ENCODE results near the gene PTHLH. TPM values are rescaled to one million over a fixed set of nuclear protein-coding genes. Genes with fewer than 3 reads are reported as not detected.

The PTHLH gene
- total RNA-seq, 1 donor, result 4.3 TPM

DNA sequence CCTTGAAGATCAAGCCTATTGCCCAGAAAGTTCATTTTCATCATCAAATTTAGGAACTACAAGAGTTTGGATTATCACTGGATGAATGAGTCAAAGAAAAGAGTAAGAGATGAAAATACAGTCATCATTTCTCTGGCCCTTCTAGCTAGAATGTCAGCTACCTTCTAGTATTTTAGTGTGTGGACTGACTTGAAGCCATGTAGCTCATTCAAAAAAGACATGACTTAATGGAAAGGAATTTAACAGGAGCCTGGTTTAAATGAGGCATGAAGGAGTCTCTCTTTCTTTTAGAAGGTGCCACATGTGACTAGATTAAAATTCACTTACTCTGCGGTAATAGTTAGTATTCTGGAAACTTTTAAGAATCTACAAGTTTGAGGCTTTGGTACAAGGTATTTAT, 7.1 kb downstream of the PTHLH start:
- no peak for TF ChIP-seq CTCF (IDR thresholded peaks at IDR 0.05; ENCODE audit: insufficient read depth, low read length)
- peak; percentile 57 for DNase-seq (ENCODE audit: low read depth)
- H3K4me3 ChIP-seq (ENCODE audit: low read depth, low read length), result no peak overlapping the region

DNA sequence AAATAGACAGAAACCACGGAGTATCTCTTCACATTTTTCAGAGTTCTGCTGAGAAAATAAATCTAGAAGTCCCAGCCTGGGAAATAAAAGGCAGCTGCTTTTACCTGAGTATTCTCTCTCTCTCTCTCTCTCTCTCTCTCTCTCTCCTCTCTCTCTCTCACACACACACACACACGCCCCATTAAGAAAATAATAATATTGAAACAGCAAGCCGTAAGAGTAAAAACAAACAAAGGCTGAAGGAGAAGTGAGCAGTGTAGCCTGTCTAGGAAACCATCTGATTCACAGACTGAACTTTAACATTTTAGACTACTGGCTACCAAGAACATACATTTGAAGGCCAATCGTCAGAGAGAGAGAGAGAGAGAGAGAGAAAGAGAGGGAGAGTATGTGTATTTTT, 8.4 kb downstream of the PTHLH start:
- no peak for TF ChIP-seq CTCF (IDR thresholded peaks at IDR 0.05; ENCODE audit: insufficient read depth, low read length)
- no peak for DNase-seq (ENCODE audit: low read depth)
- H3K4me3 ChIP-seq (ENCODE audit: low read depth, low read length), result no peak overlapping the region

DNA sequence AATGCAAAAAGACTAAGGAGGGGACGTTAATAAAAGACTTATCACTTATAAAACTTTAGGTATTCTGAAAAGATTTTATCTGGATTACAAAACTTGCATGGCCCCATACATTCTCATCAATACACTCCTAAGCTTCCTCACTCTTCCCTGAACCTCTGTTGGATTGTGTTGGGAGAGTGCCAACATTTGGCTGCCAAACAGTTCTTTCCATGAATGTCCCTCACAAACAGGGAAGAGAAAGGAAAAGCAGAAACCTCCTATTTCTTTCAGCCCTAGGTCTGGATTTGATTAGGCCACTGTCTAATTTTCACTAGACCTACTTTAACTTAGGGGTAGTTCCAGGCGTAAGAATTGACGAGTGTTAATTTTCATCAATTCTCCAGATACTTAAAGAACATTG, 11.7 kb downstream of the PTHLH start:
- no peak for DNase-seq (ENCODE audit: low read depth)
- TF ChIP-seq CTCF (IDR thresholded peaks at IDR 0.05; ENCODE audit: insufficient read depth, low read length), result no peak
- no peak overlapping the region for H3K4me3 ChIP-seq (ENCODE audit: low read depth, low read length)

- TF ChIP-seq CTCF (IDR thresholded peaks at IDR 0.05; ENCODE audit: insufficient read depth, low read length), result no peak
- no peak overlapping the region for H3K4me3 ChIP-seq (ENCODE audit: low read depth, low read length)
- no peak for DNase-seq (ENCODE audit: low read depth)
These were observed 13.9 kb downstream of the PTHLH start for GRCh38 chr12:27958675-27959074.

DNA sequence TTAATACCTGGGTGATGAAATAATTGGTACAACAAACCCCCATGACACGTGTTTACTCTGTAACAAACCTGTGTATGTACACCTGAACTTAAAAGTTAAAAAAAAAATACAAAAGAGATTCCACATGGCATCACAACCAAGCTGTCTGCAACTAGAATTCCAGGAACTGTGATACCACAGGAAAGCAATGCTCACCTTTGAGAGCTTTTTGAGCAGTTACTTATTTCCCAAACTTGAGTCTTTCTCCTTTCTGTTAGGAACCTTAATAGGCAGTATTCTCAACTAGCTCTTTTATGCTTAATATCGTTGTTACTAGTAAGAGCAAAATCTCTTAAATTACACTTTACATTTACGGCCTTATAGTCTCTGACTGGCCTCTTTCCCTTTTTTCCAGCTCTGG, 15.2 kb downstream of the PTHLH start:
- no peak for DNase-seq (ENCODE audit: low read depth)
- no peak overlapping the region for H3K4me3 ChIP-seq (ENCODE audit: low read depth, low read length)
- TF ChIP-seq CTCF (IDR thresholded peaks at IDR 0.05; ENCODE audit: insufficient read depth, low read length), result no peak

DNA sequence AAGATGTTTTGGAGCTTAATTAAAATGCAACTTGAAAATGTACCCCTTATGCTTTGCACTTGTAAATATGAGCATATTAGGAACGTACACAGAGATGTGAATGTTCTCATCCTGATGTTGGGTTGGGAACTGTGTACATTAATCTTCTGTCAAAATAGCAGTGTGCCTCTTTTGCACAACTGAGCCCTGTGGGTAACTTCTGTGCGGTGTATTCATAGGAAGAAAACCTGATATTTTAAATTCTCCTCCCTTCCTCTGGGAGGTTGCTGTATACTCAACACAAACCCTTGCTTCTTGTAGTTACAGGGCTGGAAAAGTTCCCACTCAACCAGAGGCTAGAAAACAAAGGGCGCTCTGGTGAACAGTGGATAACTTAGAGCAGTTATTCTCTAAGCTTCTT, 18.7 kb downstream of the PTHLH start:
- TF ChIP-seq CTCF (IDR thresholded peaks at IDR 0.05; ENCODE audit: insufficient read depth, low read length), result no peak
- no peak for DNase-seq (ENCODE audit: low read depth)
- no peak overlapping the region for H3K4me3 ChIP-seq (ENCODE audit: low read depth, low read length)

DNA sequence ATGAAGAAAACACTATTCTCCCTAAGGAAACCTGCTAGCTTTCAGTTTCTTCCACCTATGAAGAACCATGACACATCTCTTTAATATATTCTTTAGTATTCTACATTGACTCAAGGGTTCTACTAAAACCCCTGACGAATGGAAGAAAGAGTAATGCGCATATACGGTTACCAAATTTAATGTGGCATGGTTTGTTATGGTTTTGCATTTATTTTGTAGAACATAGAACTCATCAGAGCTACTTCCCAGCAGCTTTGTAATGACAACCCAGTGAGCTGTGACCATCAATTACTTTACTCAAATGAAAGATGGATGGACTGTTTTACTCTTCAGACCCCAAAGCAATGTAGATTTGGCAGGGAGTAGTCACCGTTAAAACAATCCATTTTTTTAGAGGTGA, 19.2 kb downstream of the PTHLH start:
- H3K4me3 ChIP-seq (ENCODE audit: low read depth, low read length), result no peak overlapping the region
- TF ChIP-seq CTCF (IDR thresholded peaks at IDR 0.05; ENCODE audit: insufficient read depth, low read length), result no peak
- DNase-seq (ENCODE audit: low read depth), result no peak

All from fibroblast of the aortic adventitia (primary cell).